A549 treated with ZK216348 at 1 μM for 4 hours (cell line): ENCODE results near the gene CDIPT. TPM values are rescaled to one million over a fixed set of nuclear protein-coding genes. Genes with fewer than 3 reads are reported as not detected.

Source experiments
- total RNA-seq: library from RNA; stranded (reverse); fragments of 200-300 nt; extraction: Qiagen RNA extraction; gene quantifications from 5 replicates; pipeline ENCODE4 v1.2.3, GENCODE V29; 2022; ENCODE audit warnings: low read depth

CDIPT gene
- 47.4 to 106 TPM (median 95.8 TPM) in 5 replicates for total RNA-seq

GRCh38 chr16:29862884-29863668 lies at the start of gene CDIPT:
CDIPT (minus strand) TSS chr16:29863226; CDS start chr16:29862857, 369 bp downstream.

GRCh38 chr16:29900102-29900887 lies 37.3 kb upstream of the CDIPT start, which contains the start of gene ASPHD1:
ASPHD1 (plus strand) TSS chr16:29900488; CDS start chr16:29900972, 484 bp downstream.

GRCh38 chr16:29899516-29900101 lies 36.6 kb upstream of the CDIPT start, which contains the start of gene SEZ6L2:
SEZ6L2 (minus strand) TSS chr16:29899550; CDS start chr16:29899019, 531 bp downstream.

GRCh38 chr16:29820271-29820701 lies 42.7 kb downstream of the CDIPT start, which contains the start of gene MVP:
MVP (plus strand) TSS chr16:29820462; CDS start chr16:29830550, 10,088 bp downstream.

GRCh38 chr16:29815793-29816693 lies 47.0 kb downstream of the CDIPT start, which contains the start of gene PAGR1:
PAGR1 (plus strand) TSS chr16:29816152; CDS start chr16:29816526, 374 bp downstream.

GRCh38 chr16:29811896-29812665 lies 50.9 kb downstream of the CDIPT start, which contains the start of gene PRRT2:
PRRT2 (plus strand) TSS chr16:29812193; CDS start chr16:29813055, 862 bp downstream.

Other genes with a start within 250 kb of the CDIPT start
- 0.08 TPM in 1 of 5 replicates, not detected in the others for gene SPN, start 200.0 kb downstream of the CDIPT start, total RNA-seq
- 0.31 to 1.1 TPM (median 0.87 TPM) in 5 replicates for gene QPRT, start 184.0 kb downstream of the CDIPT start, total RNA-seq
- not detected in 5 replicates for gene C16orf54, start 117.2 kb downstream of the CDIPT start, total RNA-seq
- not detected in 5 replicates for gene ZG16, start 85.0 kb downstream of the CDIPT start, total RNA-seq
- gene KIF22, start 72.5 kb downstream of the CDIPT start, total RNA-seq = 73.9 to 96.4 TPM (median 95.6 TPM) in 5 replicates
- gene MAZ, start 56.7 kb downstream of the CDIPT start, total RNA-seq = 140 to 181 TPM (median 172 TPM) in 5 replicates
- gene PRRT2, start 51.0 kb downstream of the CDIPT start, total RNA-seq = 0.27 to 0.52 TPM (median 0.33 TPM) in 5 replicates
- 35.0 to 50.8 TPM (median 46.6 TPM) in 5 replicates for gene PAGR1, start 47.1 kb downstream of the CDIPT start, total RNA-seq
- gene MVP, start 42.8 kb downstream of the CDIPT start, total RNA-seq = 99.3 to 146 TPM (median 135 TPM) in 5 replicates
- gene SEZ6L2, start 36.3 kb upstream of the CDIPT start, total RNA-seq = 11.0 to 24.3 TPM (median 19.9 TPM) in 5 replicates
- gene ASPHD1, start 37.3 kb upstream of the CDIPT start, total RNA-seq = 12.4 to 27.0 TPM (median 23.7 TPM) in 5 replicates
- gene KCTD13, start 63.0 kb upstream of the CDIPT start, total RNA-seq = 9.3 to 20.1 TPM (median 15.0 TPM) in 5 replicates
- gene TMEM219, start 98.9 kb upstream of the CDIPT start, total RNA-seq = 72.2 to 98.5 TPM (median 97.9 TPM) in 5 replicates
- 16.9 to 36.1 TPM (median 34.3 TPM) in 5 replicates for gene TAOK2, start 110.6 kb upstream of the CDIPT start, total RNA-seq
- gene HIRIP3, start 132.4 kb upstream of the CDIPT start, total RNA-seq = 9.6 to 19.0 TPM (median 14.5 TPM) in 5 replicates
- 101 to 119 TPM (median 109 TPM) in 5 replicates for gene INO80E, start 133.0 kb upstream of the CDIPT start, total RNA-seq
- 0.88 to 3.5 TPM (median 2.5 TPM) in 5 replicates for gene DOC2A, start 147.8 kb upstream of the CDIPT start, total RNA-seq
- not detected in 5 replicates for gene C16orf92, start 160.0 kb upstream of the CDIPT start, total RNA-seq
- 0.26 to 0.56 TPM (median 0.36 TPM) in 4 of 5 replicates, not detected in the other for gene TLCD3B, start 168.0 kb upstream of the CDIPT start, total RNA-seq
- gene ALDOA, start 202.5 kb upstream of the CDIPT start, total RNA-seq = 1,377 to 1,871 TPM (median 1,822 TPM) in 5 replicates
- 99.1 to 153 TPM (median 144 TPM) in 5 replicates for gene PPP4C, start 212.8 kb upstream of the CDIPT start, total RNA-seq
- 0.20 to 0.50 TPM (median 0.27 TPM) in 5 replicates for gene TBX6, start 228.7 kb upstream of the CDIPT start, total RNA-seq
- gene YPEL3, start 233.0 kb upstream of the CDIPT start, total RNA-seq = 4.2 to 10.8 TPM (median 8.6 TPM) in 5 replicates